ENCODE data around the gene POLR1C. TPM values are rescaled to one million over a fixed set of nuclear protein-coding genes. Genes with fewer than 3 reads are reported as not detected.
A peak's percentile ranks its signal among the peaks of the same experiment; 100 is the strongest.
"Not testable (repeated sequence)": the region's sequence is repeated elsewhere in the genome, so short reads cannot be mapped to it uniquely, and the experiment has no call there.

POLR1C gene, protein sequence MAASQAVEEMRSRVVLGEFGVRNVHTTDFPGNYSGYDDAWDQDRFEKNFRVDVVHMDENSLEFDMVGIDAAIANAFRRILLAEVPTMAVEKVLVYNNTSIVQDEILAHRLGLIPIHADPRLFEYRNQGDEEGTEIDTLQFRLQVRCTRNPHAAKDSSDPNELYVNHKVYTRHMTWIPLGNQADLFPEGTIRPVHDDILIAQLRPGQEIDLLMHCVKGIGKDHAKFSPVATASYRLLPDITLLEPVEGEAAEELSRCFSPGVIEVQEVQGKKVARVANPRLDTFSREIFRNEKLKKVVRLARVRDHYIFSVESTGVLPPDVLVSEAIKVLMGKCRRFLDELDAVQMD
- 10 to 100 TPM; 16.9 to 30.4 (median 24.7) TPM for total RNA-seq

DNA sequence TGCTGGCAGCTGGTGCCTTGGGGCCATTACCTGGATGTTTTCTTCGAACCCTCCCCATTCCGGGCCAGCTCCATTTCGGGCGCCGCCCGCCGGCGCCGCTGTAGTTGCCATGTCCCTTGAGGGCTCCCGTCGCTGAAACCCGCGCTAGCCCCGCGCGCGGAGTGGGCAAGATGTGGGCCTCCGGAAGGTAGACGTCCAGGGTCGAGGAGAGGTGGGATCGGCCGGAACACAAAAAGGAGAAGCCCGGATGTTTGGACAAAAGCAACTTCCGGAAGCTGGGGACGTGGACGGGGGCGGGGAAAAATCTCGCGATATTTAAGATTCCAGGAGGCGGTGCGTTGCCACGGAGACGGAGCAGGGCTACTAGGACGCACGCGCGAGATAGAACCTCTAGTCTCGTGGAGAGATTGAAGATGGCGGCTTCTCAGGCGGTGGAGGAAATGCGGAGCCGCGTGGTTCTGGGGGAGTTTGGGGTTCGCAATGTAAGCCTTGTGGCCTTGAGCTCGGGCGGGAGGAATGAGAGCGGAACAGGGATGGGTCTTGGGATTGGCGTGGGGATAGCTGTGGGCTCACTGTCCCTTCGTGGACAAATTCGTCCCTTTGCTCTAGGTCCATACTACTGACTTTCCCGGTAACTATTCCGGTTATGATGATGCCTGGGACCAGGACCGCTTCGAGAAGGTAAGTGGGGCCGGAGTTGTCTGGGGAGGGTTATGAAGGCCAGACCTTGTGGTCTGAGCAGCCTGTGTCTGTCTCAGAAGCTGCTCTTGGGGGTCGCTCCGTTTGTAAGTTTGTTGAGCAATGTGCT, at the start of gene POLR1C, which contains the start of gene YIPF3:
Gene POLR1C (plus strand): TSS at position 393 of the 808 bp plus-strand sequence. CDS start 21 bp downstream, at position 414.
Gene YIPF3 (minus strand): TSS at position 230 of the 808 bp plus-strand sequence. CDS start 119 bp downstream, at position 111.
- peaks cover 0 to 69% of the 10 kb centered on the region in 2 donors for H3K36me3 ChIP-seq

DNA sequence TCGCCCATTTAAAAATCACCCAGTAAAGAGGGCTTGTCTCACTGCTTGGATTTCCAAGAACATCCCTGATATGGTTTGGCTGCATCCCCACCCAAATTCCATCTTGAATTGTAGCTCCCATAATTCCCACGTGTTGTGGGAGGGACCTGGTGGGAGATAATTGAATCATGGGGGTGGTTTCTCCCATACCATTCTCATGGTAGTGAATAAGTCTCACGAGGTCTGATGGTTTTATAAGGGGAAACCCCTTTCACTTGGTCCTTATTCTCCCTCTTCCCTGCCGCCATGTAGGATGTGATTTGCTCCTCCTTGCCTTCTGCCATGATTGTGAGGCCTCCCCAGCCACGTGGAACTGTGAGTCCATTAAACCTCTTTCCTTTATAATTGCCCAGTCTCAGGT, 49.6 kb upstream of the POLR1C start:
- H3K36me3 ChIP-seq, H3K27ac ChIP-seq, ATAC-seq, H3K4me1 ChIP-seq, H3K4me3 ChIP-seq, H3K9me3 ChIP-seq: not testable (repeated sequence)
- WGBS, 2 donors (ENCODE audit: low coverage in 1 of 2): 63 to 78% methylated on average over 3 to 4 of the region's 5 CpGs
- peaks cover 74% of the 10 kb centered on the region for H3K27me3 ChIP-seq

More for the DNA sequence above, at the start of gene POLR1C, which contains the start of gene YIPF3:
- peak within 1 kb of the TSS; percentile 94 for H3K4me3 ChIP-seq
- H3K27me3 ChIP-seq: no peaks in the 10 kb centered on the region
- WGBS, 2 donors (ENCODE audit: low coverage in 1 of 2): 0 to 2% methylated on average over 7 to 9 of the region's 57 CpGs
- H3K4me1 ChIP-seq: peaks cover 4 to 51% (median 22%) of the 10 kb centered on the region in 3 donors
- no peaks in the 10 kb centered on the region for H3K9me3 ChIP-seq
- peak; percentile 98 for ATAC-seq
- peak within 1 kb of the TSS; percentile 81 to 91 (median 88) for H3K27ac ChIP-seq
- TF ChIP-seq POLR2A (IDR thresholded peaks at IDR 0.05): peak in 1 of 2 donors; percentile 42
- TF ChIP-seq, protein P1, sequence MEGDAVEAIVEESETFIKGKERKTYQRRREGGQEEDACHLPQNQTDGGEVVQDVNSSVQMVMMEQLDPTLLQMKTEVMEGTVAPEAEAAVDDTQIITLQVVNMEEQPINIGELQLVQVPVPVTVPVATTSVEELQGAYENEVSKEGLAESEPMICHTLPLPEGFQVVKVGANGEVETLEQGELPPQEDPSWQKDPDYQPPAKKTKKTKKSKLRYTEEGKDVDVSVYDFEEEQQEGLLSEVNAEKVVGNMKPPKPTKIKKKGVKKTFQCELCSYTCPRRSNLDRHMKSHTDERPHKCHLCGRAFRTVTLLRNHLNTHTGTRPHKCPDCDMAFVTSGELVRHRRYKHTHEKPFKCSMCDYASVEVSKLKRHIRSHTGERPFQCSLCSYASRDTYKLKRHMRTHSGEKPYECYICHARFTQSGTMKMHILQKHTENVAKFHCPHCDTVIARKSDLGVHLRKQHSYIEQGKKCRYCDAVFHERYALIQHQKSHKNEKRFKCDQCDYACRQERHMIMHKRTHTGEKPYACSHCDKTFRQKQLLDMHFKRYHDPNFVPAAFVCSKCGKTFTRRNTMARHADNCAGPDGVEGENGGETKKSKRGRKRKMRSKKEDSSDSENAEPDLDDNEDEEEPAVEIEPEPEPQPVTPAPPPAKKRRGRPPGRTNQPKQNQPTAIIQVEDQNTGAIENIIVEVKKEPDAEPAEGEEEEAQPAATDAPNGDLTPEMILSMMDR (IDR thresholded peaks at IDR 0.05): no peak
- peak; percentile 59 for TF ChIP-seq POLR2AphosphoS5 (IDR thresholded peaks at IDR 0.05)
- TF ChIP-seq EP300 (IDR thresholded peaks at IDR 0.05): no peak

DNA sequence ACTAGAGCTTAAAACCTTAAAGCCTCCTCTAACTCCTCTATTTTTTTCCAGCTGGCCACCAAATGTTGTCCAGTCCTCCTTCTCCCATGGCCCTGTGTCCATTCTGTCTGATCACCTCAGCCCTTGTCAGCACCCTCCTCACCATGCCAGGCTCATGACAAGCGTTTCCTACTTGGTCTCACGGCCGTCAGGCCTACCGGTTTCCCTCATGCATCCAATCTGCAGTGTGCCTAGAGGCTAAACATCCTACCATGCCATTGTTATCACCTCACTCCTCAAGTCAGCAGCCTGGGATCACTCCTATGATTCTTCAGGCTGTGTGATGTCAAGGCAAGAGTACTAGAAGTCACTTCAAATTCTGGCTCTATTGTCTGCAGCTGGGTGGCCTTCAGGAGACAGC, 49.1 kb upstream of the POLR1C start:
- H3K4me3 ChIP-seq: no peak overlapping the region
- H3K27me3 ChIP-seq: peaks cover 70% of the 10 kb centered on the region
- no peak overlapping the region for H3K27ac ChIP-seq
- WGBS, 2 donors (ENCODE audit: low coverage in 1 of 2): 60 to 71% methylated on average over 1 to 3 of the region's 4 CpGs
- H3K4me1 ChIP-seq: no peaks in the 10 kb centered on the region
- H3K36me3 ChIP-seq: no peaks in the 10 kb centered on the region
- H3K9me3 ChIP-seq: no peaks in the 10 kb centered on the region
- ATAC-seq: no peak
- TF ChIP-seq EP300 (IDR thresholded peaks at IDR 0.05) (no peak), POLR2A (IDR thresholded peaks at IDR 0.05) (no peak), POLR2AphosphoS5 (IDR thresholded peaks at IDR 0.05) (no peak)
- TF ChIP-seq, protein P1 (IDR thresholded peaks at IDR 0.05): no peak

DNA sequence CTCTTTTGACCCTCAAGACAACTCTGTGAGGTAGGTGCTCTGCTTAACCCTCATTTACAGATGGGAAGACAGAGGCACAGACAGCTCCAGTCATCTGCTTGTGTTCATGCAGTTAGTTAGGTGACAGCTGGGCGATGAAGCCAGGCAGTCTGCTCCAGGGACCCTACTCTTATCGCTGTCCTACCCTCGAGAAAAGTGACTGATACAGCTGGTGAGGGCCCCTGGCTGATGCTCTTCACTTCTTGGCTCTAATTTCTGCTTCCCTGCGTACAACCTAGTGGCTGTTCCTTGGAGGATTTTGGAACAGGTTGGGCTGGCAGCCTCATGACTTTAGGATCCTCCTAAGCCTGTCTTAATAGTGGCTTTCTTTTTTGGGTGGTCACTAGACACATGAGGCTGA, 48.6 kb upstream of the POLR1C start:
- no peak for ATAC-seq
- peaks cover 65% of the 10 kb centered on the region for H3K27me3 ChIP-seq
- no peak overlapping the region for H3K4me3 ChIP-seq
- 43 to 70% methylated on average over 1 to 2 of the region's 4 CpGs for WGBS, 2 donors (ENCODE audit: low coverage in 1 of 2)
- no peak for TF ChIP-seq POLR2A (IDR thresholded peaks at IDR 0.05)
- TF ChIP-seq, protein P1 (IDR thresholded peaks at IDR 0.05): no peak
- no peaks in the 10 kb centered on the region for H3K36me3 ChIP-seq
- no peak overlapping the region for H3K27ac ChIP-seq
- H3K4me1 ChIP-seq: no peaks in the 10 kb centered on the region
- H3K9me3 ChIP-seq: no peaks in the 10 kb centered on the region

DNA sequence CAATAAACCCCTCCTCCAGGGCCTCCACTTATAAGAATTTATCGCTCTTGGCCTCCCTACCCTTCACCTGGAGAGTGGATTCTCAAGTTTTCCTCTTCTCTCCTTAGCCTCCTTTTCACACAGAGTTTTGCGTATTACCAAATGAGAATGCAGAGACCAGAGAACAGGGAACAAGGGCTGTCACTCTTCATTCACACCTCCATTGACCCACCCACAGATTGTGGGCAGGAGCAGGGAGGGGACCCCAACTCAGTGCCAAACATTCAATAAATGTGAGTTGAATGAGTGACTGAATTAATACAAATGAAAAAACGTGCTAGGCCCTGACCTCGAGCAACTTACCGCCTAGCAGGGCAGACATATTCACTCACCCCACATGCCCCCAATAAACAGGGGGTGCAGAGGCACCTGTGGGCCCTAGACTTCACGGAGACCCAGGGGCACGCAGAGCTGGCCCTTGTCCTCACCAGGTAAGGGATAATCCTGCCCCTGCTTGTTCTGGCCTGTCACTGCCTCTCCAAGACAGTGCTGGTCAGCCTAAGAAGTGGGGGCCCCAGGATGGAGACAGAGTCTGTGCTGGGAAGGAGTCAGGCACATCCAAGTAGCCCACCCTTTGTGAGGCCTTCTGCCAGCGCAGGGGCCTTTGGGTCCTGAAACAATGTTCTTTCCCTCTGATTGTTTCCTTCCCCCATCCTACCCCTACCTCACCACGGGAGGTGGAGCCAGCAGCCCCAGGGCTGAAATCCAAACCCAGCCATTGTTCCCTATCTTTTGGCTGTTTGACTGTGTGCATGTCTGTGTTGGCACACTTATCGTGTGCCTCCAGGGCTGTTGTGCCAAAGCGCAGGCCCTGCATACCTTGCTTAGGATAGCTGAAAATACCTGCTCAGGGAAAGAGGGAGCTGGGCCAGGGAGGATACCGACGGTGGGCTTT, 47.9 kb upstream of the POLR1C start:
- WGBS, 2 donors (ENCODE audit: low coverage in 1 of 2): 67 to 68% methylated on average over 5 to 10 of the region's 13 CpGs
- H3K4me3 ChIP-seq: no peak overlapping the region
- no peak overlapping the region for H3K27ac ChIP-seq
- no peaks in the 10 kb centered on the region for H3K36me3 ChIP-seq
- peaks cover 58% of the 10 kb centered on the region for H3K27me3 ChIP-seq
- no peaks in the 10 kb centered on the region for H3K4me1 ChIP-seq
- no peak for ATAC-seq
- H3K9me3 ChIP-seq: no peaks in the 10 kb centered on the region
- TF ChIP-seq, protein P1 (IDR thresholded peaks at IDR 0.05): no peak
- TF ChIP-seq POLR2AphosphoS5 (IDR thresholded peaks at IDR 0.05): no peak
- TF ChIP-seq EP300 (IDR thresholded peaks at IDR 0.05): no peak
- TF ChIP-seq POLR2A (IDR thresholded peaks at IDR 0.05): no peak

All from gastroesophageal sphincter (tissue), 4 donors.